Parathyroid adenoma (tissue), 2 donors: Measurements from ENCODE around the gene TTBK1.

Source experiments
- H2AFZ ChIP-seq: fragments of 300-600 bp; sonication (generic); one replicate; pipeline ENCODE4 v1.7.0; 2017; ENCODE audit warnings: antibody characterized with exemption, mild to moderate bottlenecking
- H3K27ac ChIP-seq: fragments of 300-600 bp; sonication (generic); one replicate; pipeline ENCODE4 v1.7.0; 2017
- H3K27me3 ChIP-seq: fragments of 300-600 bp; sonication (generic); one replicate; pipeline ENCODE4 v1.7.0; 2017; ENCODE audit warnings: low read length; ENCODE audit not compliant: control insufficient read depth, insufficient read depth
- H3K36me3 ChIP-seq: fragments of 300-600 bp; sonication (generic); one replicate; pipeline ENCODE4 v1.7.0; 2017; ENCODE audit warnings: low read length; ENCODE audit not compliant: control insufficient read depth, insufficient read depth
- H3K4me1 ChIP-seq: fragments of 300-600 bp; sonication (generic); one replicate; pipeline ENCODE4 v1.7.0; 2017; ENCODE audit warnings: control low read depth
- H3K4me2 ChIP-seq: fragments of 300-600 bp; sonication (generic); one replicate; pipeline ENCODE4 v1.7.0; 2017; ENCODE audit warnings: low read length
- H3K4me3 ChIP-seq: fragments of 300-600 bp; sonication (generic); one replicate; pipeline ENCODE4 v1.7.0; 2017; ENCODE audit warnings: low read depth, low read length
- H3K79me2 ChIP-seq: fragments of 300-600 bp; sonication (generic); one replicate; pipeline ENCODE4 v1.7.0; 2017; ENCODE audit warnings: control low read depth
- H3K9ac ChIP-seq: fragments of 300-600 bp; sonication (generic); one replicate; pipeline ENCODE4 v1.7.0; 2017; ENCODE audit warnings: mild to moderate bottlenecking
- H3K9me3 ChIP-seq: fragments of 300-600 bp; sonication (generic); one replicate; pipeline ENCODE4 v1.7.0; 2017; ENCODE audit warnings: low read length; ENCODE audit not compliant: control insufficient read depth
- TF ChIP-seq, protein P1 (sequence below): fragments of 300-600 bp; sonication (generic); IDR thresholded peaks from one replicate; pipeline ENCODE4 v1.7.0; 2017; ENCODE audit warnings: antibody characterized with exemption, mild to moderate bottlenecking
- donor health status: primary hyperparathyroidism.

The TTBK1 gene

GRCh38 chr6:43246301-43247113 is 3.2 kb downstream of the TTBK1 start:
- no peak overlapping the region for H3K9ac ChIP-seq
- no peaks in the 10 kb centered on the region for H3K36me3 ChIP-seq
- no peaks in the 10 kb centered on the region for H3K27me3 ChIP-seq
- H3K4me3 ChIP-seq, result peak overlapping the region; percentile 70
- peak overlapping the region; percentile 81 for H3K27ac ChIP-seq
- peak overlapping the region; percentile 92 for H3K4me2 ChIP-seq
- peak overlapping the region; percentile 99 for H2AFZ ChIP-seq
- H3K9me3 ChIP-seq, result no peaks in the 10 kb centered on the region
- H3K79me2 ChIP-seq, result no peaks in the 10 kb centered on the region
- H3K4me1 ChIP-seq, result peaks cover 4% of the 10 kb centered on the region
- TF ChIP-seq, protein P1, sequence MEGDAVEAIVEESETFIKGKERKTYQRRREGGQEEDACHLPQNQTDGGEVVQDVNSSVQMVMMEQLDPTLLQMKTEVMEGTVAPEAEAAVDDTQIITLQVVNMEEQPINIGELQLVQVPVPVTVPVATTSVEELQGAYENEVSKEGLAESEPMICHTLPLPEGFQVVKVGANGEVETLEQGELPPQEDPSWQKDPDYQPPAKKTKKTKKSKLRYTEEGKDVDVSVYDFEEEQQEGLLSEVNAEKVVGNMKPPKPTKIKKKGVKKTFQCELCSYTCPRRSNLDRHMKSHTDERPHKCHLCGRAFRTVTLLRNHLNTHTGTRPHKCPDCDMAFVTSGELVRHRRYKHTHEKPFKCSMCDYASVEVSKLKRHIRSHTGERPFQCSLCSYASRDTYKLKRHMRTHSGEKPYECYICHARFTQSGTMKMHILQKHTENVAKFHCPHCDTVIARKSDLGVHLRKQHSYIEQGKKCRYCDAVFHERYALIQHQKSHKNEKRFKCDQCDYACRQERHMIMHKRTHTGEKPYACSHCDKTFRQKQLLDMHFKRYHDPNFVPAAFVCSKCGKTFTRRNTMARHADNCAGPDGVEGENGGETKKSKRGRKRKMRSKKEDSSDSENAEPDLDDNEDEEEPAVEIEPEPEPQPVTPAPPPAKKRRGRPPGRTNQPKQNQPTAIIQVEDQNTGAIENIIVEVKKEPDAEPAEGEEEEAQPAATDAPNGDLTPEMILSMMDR, result no peak

DNA sequence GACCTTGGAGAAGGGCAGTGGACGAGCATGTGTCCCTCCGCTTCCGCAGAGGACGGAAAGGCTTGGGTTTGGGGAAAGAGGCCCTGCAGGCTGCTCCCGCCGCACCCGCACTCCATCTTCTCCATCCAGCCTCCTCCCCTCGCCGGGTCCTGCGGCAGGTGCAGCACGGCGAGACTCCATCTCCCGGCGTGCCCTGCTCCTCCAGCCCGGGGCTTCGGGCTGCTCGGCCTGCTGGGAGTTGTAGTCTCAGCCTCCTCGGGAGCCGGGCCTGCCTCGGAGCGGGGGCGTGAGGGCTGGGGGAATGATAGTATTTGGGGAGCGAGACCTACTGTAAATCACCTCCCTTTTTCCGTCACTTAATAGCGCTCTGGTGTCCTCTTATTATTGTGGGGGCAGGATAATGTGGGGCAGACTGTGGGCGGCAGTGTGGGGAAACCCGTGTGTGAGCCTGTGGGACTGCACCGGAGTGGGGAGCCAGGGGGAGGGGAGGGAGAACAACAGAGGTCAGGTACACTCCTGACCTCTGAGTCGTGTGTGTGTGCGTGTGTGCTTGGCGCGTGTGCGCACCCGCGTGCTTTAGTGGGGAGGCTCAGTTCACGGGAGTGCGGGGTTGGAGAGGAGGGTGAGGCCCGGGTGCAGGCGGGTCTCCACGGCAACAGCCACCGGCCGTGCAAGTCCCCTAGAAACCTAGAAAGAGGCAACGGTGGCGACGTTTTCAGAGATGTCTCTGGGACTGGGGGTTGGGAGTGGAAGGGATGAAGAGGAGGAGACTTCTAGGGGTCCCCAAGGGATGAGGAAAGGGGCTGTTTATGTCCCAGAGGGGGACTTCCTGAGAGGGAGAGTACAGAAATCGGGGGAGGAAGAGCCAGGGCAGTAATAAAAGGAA is 4.1 kb downstream of the TTBK1 start:
- TF ChIP-seq, protein P1, result no peak
- Histone ChIP-seq H3K27me3 (no peaks in the 10 kb centered on the region), H3K27ac (peak overlapping the region; percentile 81), H2AFZ (peak overlapping the region; percentile 99), H3K9ac (peak overlapping the region; percentile 13), H3K36me3 (no peaks in the 10 kb centered on the region), H3K4me3 (peak overlapping the region; percentile 70), H3K9me3 (no peaks in the 10 kb centered on the region), H3K79me2 (no peaks in the 10 kb centered on the region), H3K4me2 (peak overlapping the region; percentile 92), H3K4me1 (peaks cover 4% of the 10 kb centered on the region)

GRCh38 chr6:43248101-43248500 is 4.8 kb downstream of the TTBK1 start:
- peaks cover 4% of the 10 kb centered on the region for H3K4me1 ChIP-seq
- H3K4me2 ChIP-seq, result peak overlapping the region; percentile 92
- peak overlapping the region; percentile 70 for H3K4me3 ChIP-seq
- peak overlapping the region; percentile 99 for H2AFZ ChIP-seq
- H3K36me3 ChIP-seq, result no peaks in the 10 kb centered on the region
- no peak overlapping the region for H3K27ac ChIP-seq
- H3K9me3 ChIP-seq, result no peaks in the 10 kb centered on the region
- no peaks in the 10 kb centered on the region for H3K27me3 ChIP-seq
- TF ChIP-seq, protein P1, result no peak
- H3K9ac ChIP-seq, result no peak overlapping the region
- no peaks in the 10 kb centered on the region for H3K79me2 ChIP-seq

- H3K27ac ChIP-seq, result no peak overlapping the region
- TF ChIP-seq, protein P1, result no peak
- H2AFZ ChIP-seq, result no peak overlapping the region
- H3K9me3 ChIP-seq, result no peaks in the 10 kb centered on the region
- H3K9ac ChIP-seq, result no peak overlapping the region
- no peaks in the 10 kb centered on the region for H3K27me3 ChIP-seq
- H3K4me1 ChIP-seq, result peaks cover 4% of the 10 kb centered on the region
- no peak overlapping the region for H3K4me3 ChIP-seq
- no peaks in the 10 kb centered on the region for H3K36me3 ChIP-seq
- H3K4me2 ChIP-seq, result no peak overlapping the region
- H3K79me2 ChIP-seq, result no peaks in the 10 kb centered on the region
These were observed 5.5 kb downstream of the TTBK1 start for GRCh38 chr6:43248791-43249190.
